Measurements from ENCODE around the gene LGALS7.
A peak's percentile ranks its signal among the peaks of the same experiment; 100 is the strongest.

- TF ChIP-seq CTCF (conservative IDR thresholded peaks at IDR 0.05; ENCODE audit: low read length) (peak; percentile 91), EZH2phosphoT487 (IDR thresholded peaks at IDR 0.05; ENCODE audit: borderline replicate concordance, low read depth, low read length) (no peak)
Observed at GRCh38 chr19:38729653-38730469, 43.5 kb downstream of the LGALS7 start.
